AG09319 (cell line): Measurements from ENCODE around the gene KCNMB2.

Source experiments
- DNase-seq: peaks from one replicate; pipeline ENCODE4 v3.0.0-alpha.2; 2010; ENCODE audit warnings: low read depth; ENCODE audit errors: extremely low read depth
- TF ChIP-seq, protein P1 (sequence below): IDR thresholded peaks from 2 replicates; pipeline ENCODE4 v1.5.1; 2011; ENCODE audit warnings: low read depth, mild to moderate bottlenecking, inconsistent platforms, low read length, moderate library complexity

KCNMB2 gene

DNA sequence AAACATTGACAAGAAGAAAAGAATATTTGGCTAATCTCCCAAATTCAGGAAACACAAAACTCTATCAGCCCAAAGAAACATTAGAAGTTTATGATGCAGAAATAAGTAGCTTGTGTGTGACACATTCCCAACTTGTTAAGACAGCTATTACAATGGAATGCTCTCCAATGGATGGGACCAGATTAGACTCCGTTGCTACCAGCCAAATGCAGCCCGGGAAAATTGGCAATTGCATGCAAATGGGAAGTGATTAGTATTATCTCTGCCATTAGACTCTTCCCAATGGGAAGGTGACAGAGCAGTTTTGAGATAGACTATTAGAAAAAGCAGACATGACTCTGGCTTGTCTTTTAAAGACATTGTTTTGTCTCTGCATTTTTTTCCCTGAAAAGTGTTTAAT is 37.4 kb upstream of the KCNMB2 start:
- no peak for DNase-seq
- TF ChIP-seq, protein P1, sequence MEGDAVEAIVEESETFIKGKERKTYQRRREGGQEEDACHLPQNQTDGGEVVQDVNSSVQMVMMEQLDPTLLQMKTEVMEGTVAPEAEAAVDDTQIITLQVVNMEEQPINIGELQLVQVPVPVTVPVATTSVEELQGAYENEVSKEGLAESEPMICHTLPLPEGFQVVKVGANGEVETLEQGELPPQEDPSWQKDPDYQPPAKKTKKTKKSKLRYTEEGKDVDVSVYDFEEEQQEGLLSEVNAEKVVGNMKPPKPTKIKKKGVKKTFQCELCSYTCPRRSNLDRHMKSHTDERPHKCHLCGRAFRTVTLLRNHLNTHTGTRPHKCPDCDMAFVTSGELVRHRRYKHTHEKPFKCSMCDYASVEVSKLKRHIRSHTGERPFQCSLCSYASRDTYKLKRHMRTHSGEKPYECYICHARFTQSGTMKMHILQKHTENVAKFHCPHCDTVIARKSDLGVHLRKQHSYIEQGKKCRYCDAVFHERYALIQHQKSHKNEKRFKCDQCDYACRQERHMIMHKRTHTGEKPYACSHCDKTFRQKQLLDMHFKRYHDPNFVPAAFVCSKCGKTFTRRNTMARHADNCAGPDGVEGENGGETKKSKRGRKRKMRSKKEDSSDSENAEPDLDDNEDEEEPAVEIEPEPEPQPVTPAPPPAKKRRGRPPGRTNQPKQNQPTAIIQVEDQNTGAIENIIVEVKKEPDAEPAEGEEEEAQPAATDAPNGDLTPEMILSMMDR: no peak

DNA sequence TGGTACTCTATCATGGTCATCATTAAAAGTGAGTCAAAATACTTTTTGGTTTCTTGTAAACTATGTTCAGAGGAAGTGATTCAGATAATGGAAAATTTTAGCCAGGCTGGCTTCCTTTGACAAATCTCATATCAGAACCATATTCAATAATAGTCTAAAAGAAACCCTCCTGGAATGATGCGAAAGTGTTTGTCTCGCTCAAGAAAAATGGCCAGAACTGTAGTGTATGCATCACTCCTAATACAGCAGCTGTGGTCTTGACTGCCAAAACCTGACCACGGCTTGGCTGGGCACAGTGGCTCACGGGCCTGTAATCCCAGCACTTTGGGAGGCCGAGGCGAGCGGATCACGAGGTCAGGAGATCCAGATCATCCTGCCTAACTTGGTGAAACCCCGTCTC is 35.6 kb upstream of the KCNMB2 start:
- TF ChIP-seq, protein P1: no peak
- DNase-seq: no peak

DNA sequence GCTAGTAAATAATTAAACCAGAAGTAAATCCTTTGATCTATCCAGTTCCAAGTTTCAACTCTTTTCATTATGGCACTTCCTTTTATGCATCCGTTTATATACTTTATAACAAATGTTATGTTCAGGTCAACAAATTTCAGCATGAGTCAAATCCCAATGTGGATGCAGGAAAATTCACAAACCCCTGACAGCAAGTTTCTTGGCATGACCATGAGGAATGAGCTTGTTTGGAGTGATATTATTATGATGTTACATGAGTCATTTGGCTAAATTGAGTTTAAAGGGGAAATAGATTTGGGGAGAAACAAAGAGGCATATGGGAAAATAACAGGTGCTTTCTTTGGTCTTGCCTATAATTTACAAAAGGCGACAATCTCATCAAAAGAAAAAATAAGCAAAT is 32.1 kb upstream of the KCNMB2 start:
- TF ChIP-seq, protein P1: no peak
- DNase-seq: no peak

DNA sequence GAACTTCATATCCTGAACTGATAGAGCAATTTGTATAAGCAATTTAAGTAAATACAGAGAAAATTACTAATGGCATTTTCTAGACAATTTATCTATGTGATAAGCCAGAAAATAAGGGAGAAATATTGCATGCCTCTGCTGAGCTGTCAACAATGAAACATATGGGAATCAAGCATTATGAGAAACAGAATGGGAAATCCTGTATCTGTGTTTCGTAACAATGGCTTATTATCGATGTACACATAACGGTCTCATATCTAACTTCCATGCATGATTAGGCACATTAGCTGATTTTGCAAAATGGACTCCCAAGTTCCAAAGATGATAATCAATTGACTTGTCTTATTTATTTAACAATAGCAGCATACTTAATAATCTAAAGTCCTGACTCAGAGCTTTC is 30.4 kb upstream of the KCNMB2 start:
- TF ChIP-seq, protein P1: no peak
- DNase-seq: no peak

DNA sequence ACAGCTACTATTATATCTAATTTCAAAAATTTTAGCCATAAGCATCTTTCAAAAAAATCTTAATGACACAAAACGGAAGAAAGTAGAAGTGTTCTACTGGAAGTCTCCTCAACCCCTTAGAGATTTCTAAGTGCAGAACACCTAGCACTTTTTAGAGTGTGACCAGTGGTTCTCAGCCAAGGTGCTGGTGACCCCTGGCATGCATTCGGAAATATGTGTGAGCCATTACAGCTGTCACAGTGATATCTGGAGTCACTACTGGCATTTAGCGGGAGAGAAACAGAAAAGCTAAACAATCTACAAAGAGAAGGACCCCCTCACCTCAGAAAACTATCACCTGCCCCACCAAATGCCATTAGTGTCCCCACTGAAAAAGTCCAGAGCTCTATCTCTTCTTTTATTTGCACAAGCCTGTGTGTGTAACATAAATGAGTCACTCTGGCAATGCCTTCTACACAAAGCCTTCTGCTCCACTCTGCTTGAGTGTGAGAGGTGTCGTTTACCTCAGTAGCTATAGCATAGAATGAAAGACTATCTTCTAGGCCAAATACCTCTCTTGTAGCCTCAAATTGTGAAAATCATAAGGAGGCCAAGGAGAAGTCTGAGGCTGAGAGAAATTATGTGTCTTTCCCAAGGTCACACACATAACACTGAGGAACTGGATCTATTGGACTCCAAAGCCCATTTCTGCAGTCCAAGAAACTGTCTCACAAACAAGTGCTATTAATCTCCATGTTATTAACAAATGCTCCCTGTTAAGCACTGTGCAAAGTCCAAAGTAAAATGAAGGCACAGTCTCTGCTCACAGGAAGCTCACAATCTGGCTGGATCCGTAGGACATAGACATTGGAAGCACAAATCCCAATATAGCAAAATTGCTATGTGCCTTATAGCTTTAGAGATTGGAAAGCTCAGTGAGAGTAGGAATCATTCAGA is 28.5 kb upstream of the KCNMB2 start:
- no peak for DNase-seq
- TF ChIP-seq, protein P1: no peak

DNA sequence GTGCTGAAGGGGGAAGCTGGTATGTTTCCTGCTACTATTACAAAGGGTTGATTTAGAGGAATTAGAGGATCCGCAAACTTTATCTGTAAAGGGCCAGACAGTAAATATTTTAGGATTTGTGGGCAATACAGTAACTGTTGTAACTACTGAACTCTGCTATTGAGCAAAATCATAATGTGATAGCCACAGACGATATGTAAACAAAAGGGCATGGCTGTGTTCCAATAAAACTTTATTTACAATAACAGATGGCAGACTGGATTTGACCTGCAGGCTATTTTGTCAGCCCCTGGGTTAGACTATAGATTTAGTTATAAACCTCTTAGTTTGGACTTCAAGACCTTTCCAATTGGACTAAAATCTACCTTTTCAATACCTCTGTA is 27.8 kb upstream of the KCNMB2 start:
- TF ChIP-seq, protein P1: no peak
- DNase-seq: no peak

DNA sequence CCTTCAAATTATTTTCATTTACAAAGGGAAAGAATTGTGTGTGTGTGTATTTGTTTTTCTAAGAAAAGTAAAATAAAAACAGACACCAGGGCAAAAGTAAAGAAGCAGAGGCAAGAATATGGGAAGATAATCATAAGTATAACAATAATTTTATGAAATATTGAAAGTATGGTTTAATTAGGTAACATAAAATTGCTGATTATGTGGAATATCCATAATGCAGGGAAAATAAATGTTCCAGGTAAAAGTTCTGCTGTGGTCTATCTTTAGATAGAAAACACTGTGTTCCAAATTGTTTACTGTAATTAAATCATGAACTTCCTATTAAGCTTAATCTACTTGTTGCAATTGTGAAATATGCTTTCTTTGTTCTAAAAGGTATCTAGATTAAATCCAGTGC is 25.7 kb upstream of the KCNMB2 start:
- TF ChIP-seq, protein P1: no peak
- no peak for DNase-seq
